Stimulated activated naive CD8-positive, alpha-beta T cell treated with anti-CD3 and anti-CD28 coated beads, Interleukin-15, Interleukin-2, amounts not matched to agents 100 ng/mL and 50 ng/mL, for 24 hours (primary cell): Measurements from ENCODE around the gene PDE4D.

Experiments used
- H3K27ac Mint-ChIP-seq: one replicate; pipeline ENCODE4 v1.8.0; 2021; ENCODE audit warnings: mild to moderate bottlenecking, mixed read lengths
- H3K27me3 Mint-ChIP-seq: one replicate; pipeline ENCODE4 v1.8.0; 2021; ENCODE audit warnings: mixed read lengths
- H3K36me3 Mint-ChIP-seq: one replicate; pipeline ENCODE4 v1.8.0; 2021; ENCODE audit warnings: low read depth, mixed read lengths
- H3K4me1 Mint-ChIP-seq: one replicate; pipeline ENCODE4 v1.8.0; 2021; ENCODE audit warnings: low read depth, mixed read lengths
- H3K4me3 Mint-ChIP-seq: one replicate; pipeline ENCODE4 v1.8.0; 2021; ENCODE audit warnings: mild to moderate bottlenecking, mixed read lengths
- H3K9me3 Mint-ChIP-seq: one replicate; pipeline ENCODE4 v1.8.0; 2021; ENCODE audit warnings: mixed read lengths

Gene PDE4D

DNA sequence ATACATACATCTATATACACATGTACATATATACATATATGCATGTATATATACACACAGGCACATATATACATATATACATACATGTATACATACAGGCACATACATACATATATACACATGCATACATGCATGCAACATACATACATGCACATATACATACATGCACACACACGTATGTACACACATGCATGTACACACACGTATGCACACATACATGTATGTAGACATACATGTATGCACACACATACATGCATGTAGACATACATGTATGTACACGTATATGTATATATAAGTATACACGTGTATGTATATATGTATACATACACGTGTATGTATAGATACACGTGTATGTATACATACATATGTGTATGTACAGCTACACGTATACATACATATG lies 693.7 kb downstream of the PDE4D start:
- Mint-ChIP-seq H3K4me3 (no peak overlapping the region), H3K9me3 (no peaks in the 10 kb centered on the region), H3K36me3 (no peaks in the 10 kb centered on the region), H3K27ac (no peak overlapping the region), H3K4me1 (no peaks in the 10 kb centered on the region), H3K27me3 (peaks cover 13% of the 10 kb centered on the region)

DNA sequence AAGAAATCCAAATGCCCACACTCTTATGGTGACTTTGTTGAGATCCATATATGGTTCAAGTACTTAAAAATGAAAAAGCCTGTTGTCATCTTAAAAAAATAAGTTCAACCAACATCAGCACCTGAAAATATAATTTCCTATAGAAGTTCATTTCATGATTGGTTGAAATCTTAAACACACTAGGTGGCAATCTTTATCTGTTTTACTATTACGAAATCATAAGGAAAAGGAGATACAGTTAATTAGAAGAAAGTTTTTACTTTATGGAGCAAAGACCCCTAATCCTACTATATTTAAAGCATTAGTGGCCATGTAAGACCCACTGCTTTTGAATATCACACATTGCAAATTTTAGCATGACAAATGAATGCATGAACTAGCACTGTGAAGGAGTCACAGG lies 694.7 kb downstream of the PDE4D start:
- Mint-ChIP-seq H3K4me1 (no peaks in the 10 kb centered on the region), H3K36me3 (no peaks in the 10 kb centered on the region), H3K27me3 (peaks cover 10% of the 10 kb centered on the region), H3K9me3 (no peaks in the 10 kb centered on the region), H3K27ac (no peak overlapping the region), H3K4me3 (no peak overlapping the region)

- Mint-ChIP-seq H3K4me3 (no peak overlapping the region), H3K36me3 (no peaks in the 10 kb centered on the region), H3K27ac (peak overlapping the region; percentile 29), H3K27me3 (peaks cover 6% of the 10 kb centered on the region), H3K9me3 (no peaks in the 10 kb centered on the region), H3K4me1 (no peaks in the 10 kb centered on the region)
Measured at GRCh38 chr5:59198365-59198764, 695.2 kb downstream of the PDE4D start.

- Mint-ChIP-seq H3K36me3 (no peaks in the 10 kb centered on the region), H3K9me3 (no peaks in the 10 kb centered on the region), H3K4me1 (no peaks in the 10 kb centered on the region), H3K27ac (peak overlapping the region; percentile 29), H3K4me3 (no peak overlapping the region), H3K27me3 (peaks cover 6% of the 10 kb centered on the region)
Measured at GRCh38 chr5:59197911-59198310, 695.6 kb downstream of the PDE4D start.

- Mint-ChIP-seq H3K4me3 (no peak overlapping the region), H3K27ac (no peak overlapping the region), H3K36me3 (no peaks in the 10 kb centered on the region), H3K4me1 (no peaks in the 10 kb centered on the region), H3K9me3 (no peaks in the 10 kb centered on the region), H3K27me3 (peaks cover 9% of the 10 kb centered on the region)
Measured at GRCh38 chr5:59193616-59194319, 699.8 kb downstream of the PDE4D start.

DNA sequence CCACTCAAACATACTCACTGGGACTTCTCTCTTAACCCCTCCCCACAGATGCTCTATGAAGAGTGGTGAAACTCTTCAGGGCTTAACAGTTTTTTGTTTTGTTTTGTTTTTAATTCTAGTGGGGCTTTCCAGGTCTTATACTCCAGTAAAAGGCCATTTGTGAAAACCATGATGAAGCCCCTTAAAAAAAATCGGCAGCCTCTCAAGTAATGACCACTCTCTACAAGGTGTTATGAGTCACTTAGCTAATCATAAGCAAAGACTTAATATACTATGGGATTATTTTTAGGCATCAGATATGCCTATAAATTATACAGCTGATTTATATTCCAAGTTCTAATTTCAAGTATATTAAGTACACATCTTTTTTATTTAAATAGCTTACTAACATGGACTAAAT lies 702.8 kb downstream of the PDE4D start:
- Mint-ChIP-seq H3K4me1 (peaks cover 14% of the 10 kb centered on the region), H3K4me3 (no peak overlapping the region), H3K27me3 (peaks cover 12% of the 10 kb centered on the region), H3K9me3 (no peaks in the 10 kb centered on the region), H3K36me3 (no peaks in the 10 kb centered on the region), H3K27ac (no peak overlapping the region)

DNA sequence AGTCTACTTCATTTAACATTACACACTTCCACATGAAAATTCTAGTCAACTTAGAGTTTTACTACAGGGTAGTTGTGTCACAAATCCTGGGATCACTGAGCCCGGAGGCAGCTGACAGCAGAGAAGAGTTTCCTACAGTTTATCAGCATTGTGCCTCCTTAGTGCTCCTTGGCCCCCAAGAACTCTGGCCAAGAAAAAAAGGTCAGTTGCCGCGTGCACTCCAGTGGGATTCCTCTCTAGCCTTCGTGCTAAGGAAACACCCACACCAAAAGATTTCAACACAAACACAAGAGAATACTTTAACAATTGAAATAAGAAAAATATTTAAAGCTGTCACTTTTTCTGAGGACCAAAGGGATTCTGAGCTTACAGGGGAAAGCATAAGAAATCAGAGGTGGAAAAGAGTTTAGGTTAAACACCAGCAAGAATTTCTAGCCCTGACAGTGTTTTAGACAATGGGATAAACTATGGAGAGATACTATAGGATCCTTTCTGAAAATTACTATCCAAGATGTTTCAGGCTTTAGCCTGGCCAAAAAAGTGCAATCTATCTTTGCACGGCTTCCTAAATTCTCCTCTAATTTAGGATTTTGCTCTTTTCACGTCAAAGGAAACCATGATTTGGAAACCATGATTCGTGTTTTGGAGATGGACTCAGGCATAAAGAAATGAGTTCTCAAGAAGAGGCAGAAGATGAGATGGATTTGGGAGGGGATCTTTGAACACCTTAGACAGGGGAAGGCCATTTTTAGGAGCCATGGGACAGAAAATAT lies 703.9 kb downstream of the PDE4D start:
- H3K4me3 Mint-ChIP-seq: no peak overlapping the region
- peaks cover 14% of the 10 kb centered on the region for H3K4me1 Mint-ChIP-seq
- peaks cover 11% of the 10 kb centered on the region for H3K27me3 Mint-ChIP-seq
- H3K27ac Mint-ChIP-seq: no peak overlapping the region
- no peaks in the 10 kb centered on the region for H3K9me3 Mint-ChIP-seq
- no peaks in the 10 kb centered on the region for H3K36me3 Mint-ChIP-seq

- Mint-ChIP-seq H3K27ac (no peak overlapping the region), H3K4me3 (no peak overlapping the region), H3K36me3 (no peaks in the 10 kb centered on the region), H3K27me3 (peaks cover 14% of the 10 kb centered on the region), H3K4me1 (peaks cover 14% of the 10 kb centered on the region), H3K9me3 (no peaks in the 10 kb centered on the region)
Measured at GRCh38 chr5:59188419-59189225, 704.9 kb downstream of the PDE4D start.

- Mint-ChIP-seq H3K27ac (no peak overlapping the region), H3K36me3 (no peaks in the 10 kb centered on the region)
Measured at GRCh38 chr5:59187857-59188256, 705.7 kb downstream of the PDE4D start.

DNA sequence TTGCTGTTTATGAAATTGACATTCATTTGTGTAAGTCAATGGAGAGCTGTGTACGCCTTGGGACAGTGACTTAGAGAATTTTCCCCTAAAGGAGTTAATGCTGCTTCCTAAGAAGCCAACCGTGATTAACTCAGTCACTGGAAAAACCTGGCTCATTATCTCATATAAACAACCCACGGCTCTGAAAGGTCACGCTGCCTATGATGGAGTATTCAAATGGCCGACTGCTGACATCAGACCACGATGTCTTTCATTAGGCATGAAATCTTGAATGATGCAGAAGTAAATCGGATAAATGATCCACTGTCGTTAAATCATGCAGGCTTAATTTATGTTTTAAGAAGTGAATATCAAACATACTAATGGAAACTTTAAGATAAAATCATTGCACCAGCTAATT lies 706.9 kb downstream of the PDE4D start:
- Mint-ChIP-seq H3K36me3 (no peaks in the 10 kb centered on the region), H3K9me3 (no peaks in the 10 kb centered on the region), H3K4me1 (peaks cover 14% of the 10 kb centered on the region), H3K27ac (no peak overlapping the region), H3K27me3 (peaks cover 14% of the 10 kb centered on the region), H3K4me3 (no peak overlapping the region)

More at GRCh38 chr5:59187857-59188256, 705.7 kb downstream of the PDE4D start:
- peaks cover 14% of the 10 kb centered on the region for H3K27me3 Mint-ChIP-seq
- no peak overlapping the region for H3K4me3 Mint-ChIP-seq
- no peaks in the 10 kb centered on the region for H3K9me3 Mint-ChIP-seq
- H3K4me1 Mint-ChIP-seq: peaks cover 14% of the 10 kb centered on the region

DNA sequence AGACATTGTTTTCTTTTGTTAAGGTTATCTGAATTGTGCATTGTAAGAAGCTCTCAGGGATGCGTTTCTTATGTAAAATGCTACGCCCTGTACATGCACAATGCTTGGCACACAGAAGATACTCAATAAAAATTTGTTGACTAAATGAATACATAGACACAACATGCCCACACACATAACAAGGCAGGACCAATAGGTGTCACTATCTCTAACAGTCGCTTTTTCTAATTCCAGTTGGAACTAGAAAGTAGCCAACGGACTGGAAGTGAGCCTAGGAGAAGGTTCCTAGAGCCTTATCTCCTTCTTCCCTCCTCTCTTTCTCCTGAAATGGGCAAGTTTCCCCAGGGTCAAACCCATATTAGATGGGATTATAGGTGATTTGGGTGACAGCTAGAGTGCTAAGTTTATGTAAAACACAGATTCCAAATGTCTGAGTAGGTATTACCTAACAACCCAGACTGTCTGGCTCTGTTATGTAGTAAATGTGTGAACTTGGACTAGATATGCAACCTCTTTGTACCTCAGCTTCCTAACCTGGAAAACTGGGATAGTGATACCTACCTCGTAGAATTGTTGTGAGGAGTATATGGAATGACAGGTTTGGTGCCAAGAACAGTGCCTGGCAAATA lies 707.7 kb downstream of the PDE4D start:
- Mint-ChIP-seq H3K9me3 (no peaks in the 10 kb centered on the region), H3K27me3 (peaks cover 14% of the 10 kb centered on the region), H3K36me3 (no peaks in the 10 kb centered on the region), H3K4me3 (no peak overlapping the region), H3K4me1 (peaks cover 14% of the 10 kb centered on the region), H3K27ac (no peak overlapping the region)

DNA sequence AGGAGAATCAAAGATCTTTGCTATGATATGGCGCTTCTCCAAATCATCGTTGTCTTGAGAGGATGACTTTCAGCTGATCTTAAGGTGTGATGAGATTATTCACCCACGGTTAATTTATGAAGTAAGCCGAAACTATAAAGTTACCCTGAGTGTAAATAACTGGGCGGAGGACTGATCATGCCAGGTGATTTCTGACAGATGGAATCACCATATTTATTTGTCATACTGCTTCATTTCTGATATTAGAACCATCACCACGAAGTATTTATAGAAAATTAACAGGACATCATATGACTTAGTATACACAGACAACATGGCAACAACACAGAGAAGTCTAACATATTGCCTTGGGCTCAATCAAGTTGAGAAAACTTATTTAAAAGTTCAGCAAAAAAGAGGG lies 708.8 kb downstream of the PDE4D start:
- Mint-ChIP-seq H3K9me3 (no peaks in the 10 kb centered on the region), H3K4me3 (no peak overlapping the region), H3K27ac (no peak overlapping the region), H3K4me1 (peaks cover 14% of the 10 kb centered on the region), H3K27me3 (peaks cover 14% of the 10 kb centered on the region), H3K36me3 (no peaks in the 10 kb centered on the region)

DNA sequence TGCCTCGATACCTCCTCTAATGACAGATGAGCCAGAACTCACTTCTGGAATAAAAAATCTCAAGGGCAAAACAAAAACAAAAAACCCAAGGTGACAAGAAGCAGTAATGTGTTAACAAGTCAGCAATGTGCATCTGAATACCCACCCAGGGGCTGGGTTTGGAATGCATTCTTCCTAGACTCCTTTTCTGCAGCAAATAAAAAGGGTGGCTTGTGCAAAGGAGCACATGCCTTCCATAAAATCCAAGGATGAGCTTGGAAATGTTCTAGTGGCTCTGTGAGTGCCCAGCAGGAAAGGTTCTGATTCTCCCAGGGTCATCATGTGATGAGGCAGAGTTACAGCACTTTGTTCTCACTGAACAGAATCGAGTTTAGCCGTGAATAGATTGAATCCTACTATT lies 710.8 kb downstream of the PDE4D start:
- no peak overlapping the region for H3K27ac Mint-ChIP-seq
- peaks cover 3% of the 10 kb centered on the region for H3K27me3 Mint-ChIP-seq

GRCh38 chr5:59180515-59180914 lies 713.0 kb downstream of the PDE4D start:
- H3K9me3 Mint-ChIP-seq: no peaks in the 10 kb centered on the region
- H3K27me3 Mint-ChIP-seq: peaks cover 3% of the 10 kb centered on the region
- peaks cover 7% of the 10 kb centered on the region for H3K4me1 Mint-ChIP-seq

More for the DNA sequence above, 710.8 kb downstream of the PDE4D start:
- no peaks in the 10 kb centered on the region for H3K9me3 Mint-ChIP-seq
- no peak overlapping the region for H3K4me3 Mint-ChIP-seq
- no peaks in the 10 kb centered on the region for H3K36me3 Mint-ChIP-seq
- H3K4me1 Mint-ChIP-seq: peaks cover 16% of the 10 kb centered on the region

More at GRCh38 chr5:59180515-59180914, 713.0 kb downstream of the PDE4D start:
- Mint-ChIP-seq H3K36me3 (no peaks in the 10 kb centered on the region), H3K27ac (no peak overlapping the region), H3K4me3 (no peak overlapping the region)
